SH-SY5Y (cell line): ENCODE data around the gene KRT73.

Experiments
- GATA2 ChIP-seq: IDR thresholded peaks from 2 replicates; pipeline ENCODE4 v1.6.1; 2011; ENCODE audit warnings: mild to moderate bottlenecking, low read depth, low read length
- GATA3 ChIP-seq: IDR thresholded peaks from 2 replicates; pipeline ENCODE4 v1.6.1; 2011; ENCODE audit warnings: low read depth, mild to moderate bottlenecking, low read length, moderate library complexity

DNA sequence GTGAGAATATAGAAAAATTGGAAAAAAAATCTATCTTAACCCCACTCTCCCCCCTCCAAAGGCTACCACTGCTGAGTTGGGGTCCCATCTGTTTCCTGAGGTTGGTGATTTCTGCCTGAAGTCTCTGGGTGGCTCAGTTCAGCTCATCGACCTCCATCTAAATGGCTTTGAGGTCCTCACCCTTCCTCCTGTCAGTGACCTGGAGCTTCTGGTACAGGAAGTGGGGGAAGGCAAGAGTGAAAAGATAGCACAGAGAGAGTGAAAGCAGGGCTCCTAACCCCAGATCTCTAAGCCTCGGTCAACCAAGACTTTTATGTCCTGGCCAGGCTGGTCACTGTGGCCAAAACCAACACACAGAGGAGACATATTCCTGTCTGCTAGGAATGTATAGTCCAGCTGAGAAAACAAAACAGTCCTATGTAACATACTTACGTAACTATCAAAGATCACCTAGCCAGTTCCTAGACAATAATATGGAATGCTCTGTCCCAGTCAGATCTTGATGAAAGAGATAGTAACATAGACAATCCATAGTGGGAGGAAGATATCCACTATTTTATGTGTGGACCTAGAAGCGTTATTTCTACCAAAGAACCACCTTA lies 12.3 kb upstream of the KRT73 start:
- TF ChIP-seq GATA3 = no peak
- no peak for TF ChIP-seq GATA2
